H9 (cell line): ENCODE results near the gene FNDC1. TPM values are rescaled to one million over a fixed set of nuclear protein-coding genes. Genes with fewer than 3 reads are reported as not detected.

Experiments used
- DNase-seq: peaks from one replicate; pipeline ENCODE4 v3.0.0-alpha.2; 2017
- H2AFZ ChIP-seq: one replicate; pipeline ENCODE4 v1.6.1; 2013; ENCODE audit warnings: mild to moderate bottlenecking, low read length, control low read depth, moderate library complexity
- H2AK5ac ChIP-seq: 2 replicates; pipeline ENCODE4 v1.6.1; 2013; ENCODE audit warnings: low read length, control low read depth, mixed read lengths; ENCODE audit not compliant: insufficient read length
- H2BK120ac ChIP-seq: one replicate; pipeline ENCODE4 v1.6.1; 2013; ENCODE audit warnings: low read depth, mild to moderate bottlenecking, low read length, control low read depth, inconsistent platforms; ENCODE audit not compliant: poor library complexity, severe bottlenecking
- H2BK12ac ChIP-seq: 2 replicates; pipeline ENCODE4 v1.6.1; 2013; ENCODE audit warnings: low read length, control low read depth, mixed read lengths, low read depth; ENCODE audit not compliant: insufficient read length
- H2BK15ac ChIP-seq: 2 replicates; pipeline ENCODE4 v1.6.1; 2013; ENCODE audit warnings: low read depth, low read length, control low read depth
- H2BK20ac ChIP-seq: one replicate; pipeline ENCODE4 v1.6.1; 2013; ENCODE audit warnings: low read depth, mild to moderate bottlenecking, low read length, control low read depth, inconsistent platforms; ENCODE audit not compliant: poor library complexity, severe bottlenecking
- H2BK5ac ChIP-seq: 2 replicates; pipeline ENCODE4 v1.6.1; 2013; ENCODE audit warnings: low read length, control low read depth, mixed read lengths; ENCODE audit not compliant: insufficient read length
- H3K14ac ChIP-seq: 2 replicates; pipeline ENCODE4 v1.6.1; 2013; ENCODE audit warnings: low read length, control low read depth; ENCODE audit not compliant: insufficient read depth
- H3K18ac ChIP-seq: 2 replicates; pipeline ENCODE4 v1.6.1; 2013; ENCODE audit warnings: low read depth, mild to moderate bottlenecking, mixed read lengths, low read length, control low read depth; ENCODE audit not compliant: insufficient read length
- H3K23ac ChIP-seq: 2 replicates; pipeline ENCODE4 v1.6.1; 2013; ENCODE audit warnings: low read length, control low read depth, mixed read lengths, low read depth; ENCODE audit not compliant: insufficient read length
- H3K23me2 ChIP-seq: 2 replicates; pipeline ENCODE4 v1.6.1; 2013; ENCODE audit warnings: low read depth, mild to moderate bottlenecking, mixed read lengths, low read length, control low read depth; ENCODE audit not compliant: insufficient read length, poor library complexity, severe bottlenecking
- H3K27ac ChIP-seq: 2 replicates; pipeline ENCODE4 v1.5.1; 2013; ENCODE audit warnings: low read length, control low read depth, mixed read lengths, low read depth; ENCODE audit not compliant: insufficient read length
- H3K27me3 ChIP-seq: 2 replicates; pipeline ENCODE4 v1.6.1; 2013; ENCODE audit warnings: low read length, control low read depth, inconsistent platforms; ENCODE audit not compliant: insufficient read depth
- H3K4ac ChIP-seq: 2 replicates; pipeline ENCODE4 v1.6.1; 2013; ENCODE audit warnings: low read depth, mild to moderate bottlenecking, control low read depth, inconsistent platforms, low read length, moderate library complexity
- H3K4me1 ChIP-seq: 2 replicates; pipeline ENCODE4 v1.6.1; 2013; ENCODE audit warnings: low read length, control low read depth, inconsistent platforms; ENCODE audit not compliant: insufficient read depth
- H3K4me2 ChIP-seq: 2 replicates; pipeline ENCODE4 v1.6.1; 2013; ENCODE audit warnings: low read length, control low read depth, mixed read lengths; ENCODE audit not compliant: insufficient read length, insufficient read depth
- H3K56ac ChIP-seq: 2 replicates; pipeline ENCODE4 v1.6.1; 2013; ENCODE audit warnings: low read depth, mild to moderate bottlenecking, mixed read lengths, low read length, control low read depth; ENCODE audit not compliant: insufficient read length
- H3K79me1 ChIP-seq: 2 replicates; pipeline ENCODE4 v1.6.1; 2013; ENCODE audit warnings: low read depth, mild to moderate bottlenecking, moderate library complexity, low read length, control low read depth, inconsistent platforms; ENCODE audit not compliant: insufficient read depth, poor library complexity, severe bottlenecking
- H3K79me2 ChIP-seq: 2 replicates; pipeline ENCODE4 v1.6.1; 2013; ENCODE audit warnings: low read length, control low read depth, inconsistent platforms; ENCODE audit not compliant: insufficient read depth
- H3K9ac ChIP-seq: 2 replicates; pipeline ENCODE4 v1.6.1; 2013; ENCODE audit warnings: low read length, control low read depth, mixed read lengths; ENCODE audit not compliant: insufficient read length; ENCODE audit errors: extremely low read depth
- H3K9me3 ChIP-seq: one replicate; pipeline ENCODE4 v1.6.1; 2013; ENCODE audit warnings: low read depth, low read length, inconsistent platforms; ENCODE audit not compliant: control insufficient read depth
- H3T11ph ChIP-seq: one replicate; pipeline ENCODE4 v1.6.1; 2013; ENCODE audit warnings: mild to moderate bottlenecking, low read length, control low read depth, inconsistent platforms
- H4K20me1 ChIP-seq: one replicate; pipeline ENCODE4 v1.6.1; 2013; ENCODE audit not compliant: control insufficient read depth, insufficient read length, insufficient read depth
- H4K5ac ChIP-seq: 2 replicates; pipeline ENCODE4 v1.6.1; 2013; ENCODE audit warnings: low read depth, mild to moderate bottlenecking, mixed read lengths, low read length, control low read depth; ENCODE audit not compliant: insufficient read length
- H4K8ac ChIP-seq: replicated peaks from 2 replicates; pipeline ENCODE4 v1.6.1; 2013; ENCODE audit warnings: low read length, control low read depth, mixed read lengths, low read depth; ENCODE audit not compliant: insufficient read length
- H4K91ac ChIP-seq: 2 replicates; pipeline ENCODE4 v1.6.1; 2013; ENCODE audit warnings: low read depth, mild to moderate bottlenecking, moderate library complexity, mixed read lengths, low read length, control low read depth; ENCODE audit not compliant: insufficient read length
- H3K27ac Mint-ChIP-seq, 3 experiments: 2 replicates in 2 of 3; 3 replicates in 1 of 3; pipeline ENCODE4 v1.8.0; 2020 to 2021; ENCODE audit warnings: mixed read lengths in 3 of 3, mild to moderate bottlenecking in 1 of 3, moderate library complexity in 1 of 3
- H3K27me3 Mint-ChIP-seq: 2 replicates; pipeline ENCODE4 v1.8.0; 2021; ENCODE audit warnings: low read depth, mild to moderate bottlenecking, moderate library complexity, mixed read lengths
- H3K36me3 Mint-ChIP-seq, 3 experiments: 2 replicates in 2 of 3; 3 replicates in 1 of 3; pipeline ENCODE4 v1.8.0; 2020 to 2021; ENCODE audit warnings: low read depth in 3 of 3, mixed read lengths in 3 of 3; ENCODE audit not compliant: insufficient read depth in 1 of 3
- H3K4me1 Mint-ChIP-seq, 2 experiments: 2 replicates each; pipeline ENCODE4 v1.8.0; 2020; ENCODE audit warnings: mixed read lengths in 2 of 2
- H3K4me3 Mint-ChIP-seq, 2 experiments: 2 replicates in 1 of 2; 3 replicates in 1 of 2; pipeline ENCODE4 v1.8.0; 2020 to 2021; ENCODE audit warnings: mild to moderate bottlenecking in 2 of 2, mixed read lengths in 2 of 2, moderate library complexity in 1 of 2
- H3K9me3 Mint-ChIP-seq, 2 experiments: 2 replicates in 1 of 2; 3 replicates in 1 of 2; pipeline ENCODE4 v1.8.0; 2020; ENCODE audit warnings: mild to moderate bottlenecking in 2 of 2, mixed read lengths in 2 of 2, moderate library complexity in 1 of 2
- CTCF ChIP-seq: fragments of 200-600 bp; sonication (generic); conservative IDR thresholded peaks from 3 replicates; pipeline ENCODE4 v1.8.0; 2021; ENCODE audit warnings: antibody characterized with exemption, mild to moderate bottlenecking
- WGBS: extraction: QIAGEN DNeasy Blood & Tissue Kit; methylation state at CpG from one replicate; pipeline ENCODE4 v1.1.7; 2013; ENCODE audit warnings: missing lambda C conversion rate, low lambda C conversion rate, mixed read lengths; ENCODE audit not compliant: insufficient read length; ENCODE audit errors: extremely low coverage; 5-methylcytosine and 5-hydroxymethylcytosine counted together
- total RNA-seq: library from RNA; stranded (reverse); gene quantifications from 2 replicates; pipeline ENCODE4 v1.2.1, GENCODE V29; 2021

Gene FNDC1
- total RNA-seq, 1 experiment from 2014 or later = 0.24 TPM

DNA sequence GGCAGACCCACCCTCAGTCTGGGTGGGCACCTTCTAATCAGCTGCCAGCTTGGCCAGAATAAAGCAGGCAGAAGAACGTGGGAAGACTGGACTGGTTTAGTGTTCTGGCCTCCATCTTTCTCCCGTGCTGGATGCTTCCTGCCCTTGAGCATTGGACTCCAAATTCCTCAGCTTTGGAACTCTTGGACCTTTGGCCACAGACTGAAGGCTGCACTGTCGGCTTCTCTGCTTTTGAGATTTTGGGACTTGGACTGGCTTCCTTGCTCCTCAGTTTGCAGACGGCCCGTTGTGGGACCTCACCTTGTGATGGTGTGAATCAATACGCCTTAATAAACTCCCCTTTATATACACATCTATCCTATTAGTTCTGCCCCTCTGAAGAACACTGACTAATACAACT, 20.6 kb upstream of the FNDC1 start:
- no peaks in the 10 kb centered on the region for H3K27me3 ChIP-seq
- no peak overlapping the region for H3K4ac ChIP-seq
- no peak overlapping the region for H3K56ac ChIP-seq
- no peak overlapping the region for H2AFZ ChIP-seq
- no peak overlapping the region for H3K14ac ChIP-seq
- H4K20me1 ChIP-seq = no peaks in the 10 kb centered on the region
- Mint-ChIP-seq H3K9me3 (no peaks in the 10 kb centered on the region), H3K27me3 (peaks cover 8% of the 10 kb centered on the region), H3K4me3 (no peak overlapping the region), H3K27ac (no peak overlapping the region), H3K4me1 (no peaks in the 10 kb centered on the region), H3K36me3 (no peaks in the 10 kb centered on the region)
- H3K23me2 ChIP-seq = no peaks in the 10 kb centered on the region
- H3K4me1 ChIP-seq = no peaks in the 10 kb centered on the region
- no peak overlapping the region for H2BK15ac ChIP-seq
- no peak overlapping the region for H2BK120ac ChIP-seq
- no peak overlapping the region for H4K91ac ChIP-seq
- no peak overlapping the region for H2BK12ac ChIP-seq
- H3K9ac ChIP-seq = no peak overlapping the region
- no peak overlapping the region for H2BK5ac ChIP-seq
- H4K8ac ChIP-seq = no peak overlapping the region
- no peaks in the 10 kb centered on the region for H3K79me1 ChIP-seq
- no peak for DNase-seq
- no CpG with 5 or more reads among the region's 6 CpGs for WGBS
- no peak overlapping the region for H2AK5ac ChIP-seq
- no peak overlapping the region for H3K23ac ChIP-seq
- no peak overlapping the region for H3K27ac ChIP-seq
- no peak for TF ChIP-seq CTCF
- H3K4me2 ChIP-seq = no peak overlapping the region
- no peak overlapping the region for H3T11ph ChIP-seq
- no peaks in the 10 kb centered on the region for H3K79me2 ChIP-seq
- no peak overlapping the region for H3K18ac ChIP-seq
- H4K5ac ChIP-seq = no peak overlapping the region
- no peaks in the 10 kb centered on the region for H3K9me3 ChIP-seq
- H2BK20ac ChIP-seq = no peak overlapping the region
